Measurements from ENCODE around the gene TRRAP.

- no peak for TF ChIP-seq CTCF (IDR thresholded peaks at IDR 0.05 in 8 of 11, conservative IDR thresholded peaks at IDR 0.05 in 3 of 11)
- TF ChIP-seq POLR2A (IDR thresholded peaks at IDR 0.05), result no peak
These were observed 103.4 kb downstream of the TRRAP start for GRCh38 chr7:98981701-98982100.
